KMS-11 (cell line): ENCODE results near the gene BTD.
A peak's percentile ranks its signal among the peaks of the same experiment; 100 is the strongest.

Experiments
- H2AFZ ChIP-seq: fragments of 200-600 bp; sonication (generic); 2 replicates; pipeline ENCODE4 v1.6.1; 2016; ENCODE audit warnings: antibody characterized with exemption, mixed run types, low read depth
- H3K27ac ChIP-seq: fragments of 200-600 bp; sonication (generic); 2 replicates; pipeline ENCODE4 v1.6.1; 2016; ENCODE audit warnings: mild to moderate bottlenecking, mixed run types
- H3K27me3 ChIP-seq: fragments of 200-600 bp; sonication (generic); 2 replicates; pipeline ENCODE4 v1.6.1; 2017; ENCODE audit warnings: mild to moderate bottlenecking, low read depth, mixed run types, moderate library complexity; ENCODE audit not compliant: insufficient read depth
- H3K36me3 ChIP-seq: fragments of 200-600 bp; sonication (generic); 2 replicates; pipeline ENCODE4 v1.6.1; 2017; ENCODE audit warnings: mild to moderate bottlenecking, mixed run types; ENCODE audit not compliant: insufficient read depth
- H3K4me1 ChIP-seq: fragments of 200-600 bp; sonication (generic); 2 replicates; pipeline ENCODE4 v1.6.1; 2016; ENCODE audit warnings: mild to moderate bottlenecking, low read depth, mixed run types; ENCODE audit not compliant: poor library complexity, severe bottlenecking
- H3K4me2 ChIP-seq: fragments of 200-600 bp; sonication (generic); 2 replicates; pipeline ENCODE4 v1.7.0; 2016; ENCODE audit warnings: mild to moderate bottlenecking, mixed run types
- H3K4me3 ChIP-seq: fragments of 200-600 bp; sonication (generic); IDR thresholded peaks from 2 replicates; pipeline ENCODE4 v1.6.1; 2017; ENCODE audit warnings: low read depth, low read length, mixed read lengths; ENCODE audit not compliant: insufficient read depth
- H3K79me2 ChIP-seq: fragments of 200-600 bp; sonication (generic); 2 replicates; pipeline ENCODE4 v1.6.1; 2016; ENCODE audit warnings: low read depth, mixed run types; ENCODE audit not compliant: insufficient read depth
- H3K9ac ChIP-seq: fragments of 200-600 bp; sonication (generic); 2 replicates; pipeline ENCODE4 v1.6.1; 2016; ENCODE audit warnings: mild to moderate bottlenecking, mixed run types
- H4K20me1 ChIP-seq: fragments of 200-600 bp; sonication (generic); 2 replicates; pipeline ENCODE4 v1.6.1; 2016; ENCODE audit warnings: mild to moderate bottlenecking, mixed run types; ENCODE audit not compliant: insufficient read depth
- TF ChIP-seq, protein P1 (sequence below): fragments of 200-600 bp; sonication (generic); conservative IDR thresholded peaks from 2 replicates; pipeline ENCODE4 v1.6.1; 2017; ENCODE audit warnings: low read depth, mild to moderate bottlenecking, antibody characterized with exemption, low read length, moderate library complexity, mixed read lengths

The BTD gene

GRCh38 chr3:15634671-15635070 lies 33.1 kb downstream of the BTD start:
- TF ChIP-seq, protein P1, sequence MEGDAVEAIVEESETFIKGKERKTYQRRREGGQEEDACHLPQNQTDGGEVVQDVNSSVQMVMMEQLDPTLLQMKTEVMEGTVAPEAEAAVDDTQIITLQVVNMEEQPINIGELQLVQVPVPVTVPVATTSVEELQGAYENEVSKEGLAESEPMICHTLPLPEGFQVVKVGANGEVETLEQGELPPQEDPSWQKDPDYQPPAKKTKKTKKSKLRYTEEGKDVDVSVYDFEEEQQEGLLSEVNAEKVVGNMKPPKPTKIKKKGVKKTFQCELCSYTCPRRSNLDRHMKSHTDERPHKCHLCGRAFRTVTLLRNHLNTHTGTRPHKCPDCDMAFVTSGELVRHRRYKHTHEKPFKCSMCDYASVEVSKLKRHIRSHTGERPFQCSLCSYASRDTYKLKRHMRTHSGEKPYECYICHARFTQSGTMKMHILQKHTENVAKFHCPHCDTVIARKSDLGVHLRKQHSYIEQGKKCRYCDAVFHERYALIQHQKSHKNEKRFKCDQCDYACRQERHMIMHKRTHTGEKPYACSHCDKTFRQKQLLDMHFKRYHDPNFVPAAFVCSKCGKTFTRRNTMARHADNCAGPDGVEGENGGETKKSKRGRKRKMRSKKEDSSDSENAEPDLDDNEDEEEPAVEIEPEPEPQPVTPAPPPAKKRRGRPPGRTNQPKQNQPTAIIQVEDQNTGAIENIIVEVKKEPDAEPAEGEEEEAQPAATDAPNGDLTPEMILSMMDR = no peak
- Histone ChIP-seq H3K4me1 (peaks cover 37% of the 10 kb centered on the region), H3K4me3 (no peak overlapping the region), H3K36me3 (no peaks in the 10 kb centered on the region), H3K27me3 (no peaks in the 10 kb centered on the region), H2AFZ (no peak overlapping the region), H3K79me2 (no peaks in the 10 kb centered on the region), H3K4me2 (no peak overlapping the region), H4K20me1 (no peaks in the 10 kb centered on the region), H3K9ac (no peak overlapping the region), H3K27ac (no peak overlapping the region)

GRCh38 chr3:15635121-15635661 lies 33.6 kb downstream of the BTD start:
- H3K79me2 ChIP-seq = no peaks in the 10 kb centered on the region
- H3K9ac ChIP-seq = no peak overlapping the region
- H3K4me3 ChIP-seq = no peak overlapping the region
- H2AFZ ChIP-seq = no peak overlapping the region
- H3K27me3 ChIP-seq = no peaks in the 10 kb centered on the region
- no peaks in the 10 kb centered on the region for H3K36me3 ChIP-seq
- no peak overlapping the region for H3K4me2 ChIP-seq
- no peak overlapping the region for H3K27ac ChIP-seq
- TF ChIP-seq, protein P1 = no peak
- peaks cover 40% of the 10 kb centered on the region for H3K4me1 ChIP-seq
- no peaks in the 10 kb centered on the region for H4K20me1 ChIP-seq

DNA sequence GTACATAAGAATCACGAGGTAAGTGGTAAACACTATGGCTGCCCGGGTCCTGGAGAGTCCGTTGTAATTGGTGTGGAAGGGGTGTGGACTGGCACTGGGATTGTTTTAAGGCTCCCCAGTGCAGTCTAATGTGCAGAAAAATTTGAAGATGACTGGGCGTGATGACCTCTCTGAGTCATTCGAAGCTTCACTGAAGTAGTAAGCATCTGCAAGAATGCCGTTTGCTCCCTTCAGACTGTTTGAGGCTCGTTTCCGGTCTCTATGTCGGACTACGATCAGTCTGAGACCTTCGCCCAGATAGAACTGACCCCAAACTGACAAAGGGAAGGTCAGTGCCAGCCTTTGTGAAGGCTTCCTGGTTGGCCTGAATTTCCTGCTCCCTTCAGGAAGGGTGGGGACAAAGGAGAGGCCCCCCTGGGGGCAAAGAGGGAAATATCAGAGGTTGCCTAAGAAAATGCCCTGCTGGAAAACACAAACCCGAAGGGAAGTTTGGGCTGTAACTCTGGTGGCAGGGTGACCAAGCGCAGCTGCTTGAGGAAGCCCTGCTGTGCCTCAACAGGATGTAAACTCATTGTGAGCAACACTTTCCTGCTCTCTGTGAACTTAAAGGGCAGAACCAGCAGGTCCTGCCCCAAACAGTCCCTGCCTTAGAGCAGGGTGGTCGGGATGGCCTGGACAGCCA lies 34.6 kb downstream of the BTD start:
- Histone ChIP-seq H4K20me1 (no peaks in the 10 kb centered on the region), H3K9ac (no peak overlapping the region), H3K4me2 (no peak overlapping the region), H3K27ac (no peak overlapping the region), H2AFZ (no peak overlapping the region), H3K27me3 (no peaks in the 10 kb centered on the region), H3K79me2 (no peaks in the 10 kb centered on the region), H3K4me3 (no peak overlapping the region), H3K4me1 (peaks cover 31% of the 10 kb centered on the region), H3K36me3 (no peaks in the 10 kb centered on the region)
- TF ChIP-seq, protein P1 = no peak

DNA sequence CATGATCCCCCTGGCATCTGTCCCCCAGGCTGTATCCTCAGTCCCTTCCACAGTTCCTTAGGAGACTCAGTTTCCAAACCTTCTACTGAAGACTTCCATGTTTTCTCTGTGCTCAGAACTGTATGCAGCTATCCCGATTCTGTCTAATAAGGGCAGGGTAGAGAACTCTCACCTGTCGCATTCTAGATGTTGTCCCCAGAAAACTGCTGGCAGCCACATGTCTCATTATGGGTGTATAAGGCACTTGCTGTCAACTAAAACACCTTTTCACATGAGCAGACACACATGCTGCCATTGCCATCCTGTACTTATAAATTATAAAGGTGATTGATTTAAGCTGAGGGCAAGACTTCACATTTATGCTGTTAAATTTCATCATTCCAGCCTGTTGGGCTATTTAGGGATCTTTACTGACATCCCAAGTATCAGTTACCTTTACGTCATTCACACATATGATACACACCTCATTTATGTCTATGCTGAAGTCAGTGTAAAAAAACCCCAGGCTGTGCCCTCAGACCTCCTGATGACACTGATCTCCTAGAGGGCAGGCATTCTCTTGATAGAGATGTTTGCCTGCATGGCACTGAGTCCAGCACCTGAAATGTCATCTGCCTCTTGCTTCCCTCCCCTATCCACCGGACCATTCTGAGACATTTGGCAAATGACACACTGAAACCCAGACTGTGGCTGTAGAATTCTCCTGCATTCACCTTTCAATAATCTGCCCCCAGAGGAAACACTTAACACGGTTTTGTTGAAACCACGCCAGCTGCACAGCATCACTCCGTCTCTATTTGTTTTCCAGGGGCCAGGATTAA lies 35.8 kb downstream of the BTD start:
- no peak overlapping the region for H2AFZ ChIP-seq
- H3K27ac ChIP-seq = peak overlapping the region; percentile 37; the same call in 1 of the 2 replicates
- H3K4me2 ChIP-seq = peak overlapping the region; percentile 61; the same call in 1 of the 2 replicates
- H4K20me1 ChIP-seq = no peaks in the 10 kb centered on the region
- H3K4me1 ChIP-seq = peaks cover 31% of the 10 kb centered on the region
- H3K27me3 ChIP-seq = no peaks in the 10 kb centered on the region
- H3K79me2 ChIP-seq = no peaks in the 10 kb centered on the region
- no peaks in the 10 kb centered on the region for H3K36me3 ChIP-seq
- TF ChIP-seq, protein P1 = no peak
- H3K9ac ChIP-seq = no peak overlapping the region
- no peak overlapping the region for H3K4me3 ChIP-seq
